GM18508 (cell line): ENCODE data around the gene CACNA1S.

Experiments
- ATAC-seq: cut with Tn5 transposase; IDR thresholded peaks from one replicate; pipeline ENCODE4 v1.9.1; 2021; ENCODE audit warnings: moderate number of reproducible peaks; ENCODE audit not compliant: insufficient read depth, unreplicated experiment

CACNA1S gene

GRCh38 chr1:201140941-201141260 lies 28.7 kb upstream of the CACNA1S start:
- ATAC-seq: no peak

GRCh38 chr1:201140235-201140940 lies 28.2 kb upstream of the CACNA1S start:
- ATAC-seq: no peak

GRCh38 chr1:201139756-201140155 lies 27.5 kb upstream of the CACNA1S start:
- ATAC-seq: no peak

- no peak for ATAC-seq
These were observed 27.1 kb upstream of the CACNA1S start for GRCh38 chr1:201139306-201139705.

- no peak for ATAC-seq
These were observed 26.1 kb upstream of the CACNA1S start for GRCh38 chr1:201138311-201138840.

GRCh38 chr1:201137579-201138310 lies 25.5 kb upstream of the CACNA1S start:
- no peak for ATAC-seq

GRCh38 chr1:201137024-201137392 lies 24.8 kb upstream of the CACNA1S start:
- no peak for ATAC-seq

- no peak for ATAC-seq
These were observed 24.3 kb upstream of the CACNA1S start for GRCh38 chr1:201136355-201137023.

- ATAC-seq: no peak
These were observed 22.2 kb upstream of the CACNA1S start for GRCh38 chr1:201134405-201134804.

- no peak for ATAC-seq
These were observed 19.2 kb upstream of the CACNA1S start for GRCh38 chr1:201131398-201131797.

GRCh38 chr1:201128962-201129361 lies 16.7 kb upstream of the CACNA1S start:
- no peak for ATAC-seq

- no peak for ATAC-seq
These were observed 16.2 kb upstream of the CACNA1S start for GRCh38 chr1:201128476-201128875.

GRCh38 chr1:201127755-201128455 lies 15.7 kb upstream of the CACNA1S start:
- ATAC-seq: no peak

GRCh38 chr1:201126832-201127754 lies 14.9 kb upstream of the CACNA1S start, which contains the start of gene ASCL5:
TSS of gene ASCL5 (minus strand) at chr1:201127184. CDS start at chr1:201115372, 11,812 bp downstream.
- no peak for ATAC-seq

- no peak for ATAC-seq
These were observed 14.2 kb upstream of the CACNA1S start for GRCh38 chr1:201126463-201126831.

- no peak for ATAC-seq
These were observed 13.6 kb upstream of the CACNA1S start for GRCh38 chr1:201125800-201126199.

GRCh38 chr1:201125019-201125418 lies 12.8 kb upstream of the CACNA1S start:
- ATAC-seq: no peak

GRCh38 chr1:201123866-201124265 lies 11.6 kb upstream of the CACNA1S start:
- no peak for ATAC-seq

GRCh38 chr1:201122321-201122957 lies 10.2 kb upstream of the CACNA1S start:
- no peak for ATAC-seq
